Measurements from ENCODE around the gene ARMC9.

ARMC9 gene

DNA sequence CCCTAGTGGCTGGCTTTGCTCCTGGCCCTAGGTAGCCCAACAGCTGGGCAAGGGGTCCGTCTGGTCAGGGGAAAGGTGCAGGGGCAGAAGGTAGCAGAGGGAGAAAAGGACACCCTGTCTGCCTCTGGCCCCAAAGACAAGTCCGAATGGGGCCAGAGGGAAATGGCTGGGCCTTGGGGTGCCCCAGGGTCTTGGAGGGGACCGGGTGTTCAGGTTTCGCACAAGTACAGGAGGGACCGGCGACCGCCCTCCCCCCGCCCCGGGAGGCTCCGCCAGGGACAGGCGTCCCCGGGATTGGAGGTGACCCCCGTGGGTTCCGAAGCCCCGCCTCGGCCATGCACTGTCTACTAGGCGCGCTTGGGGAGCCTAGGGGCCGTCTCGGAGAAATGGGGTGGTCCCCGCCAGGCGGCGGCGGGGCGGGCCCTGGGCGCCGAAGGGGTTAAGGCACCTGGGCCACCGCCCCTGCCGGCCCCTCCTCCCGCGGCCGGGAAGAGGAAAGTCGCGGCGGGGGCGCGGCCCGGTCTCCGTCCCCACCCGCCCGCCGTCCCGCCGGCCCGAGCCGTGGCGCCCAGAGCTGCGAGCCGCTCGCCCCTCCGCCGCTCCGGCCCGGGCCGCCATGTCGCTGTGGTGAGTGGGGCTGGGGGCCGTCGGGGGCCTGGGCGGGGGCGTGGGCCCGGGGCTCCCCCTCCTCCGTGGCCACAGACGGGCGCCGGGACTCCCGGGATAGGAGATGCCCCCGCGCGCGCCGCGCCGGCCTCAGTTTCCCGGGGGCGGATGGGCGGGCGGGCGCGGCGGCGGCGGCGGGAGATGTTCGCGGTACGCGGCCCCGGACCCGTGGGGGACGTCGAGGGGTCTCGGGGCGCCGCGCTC, 197.0 kb downstream of the ARMC9 start, which contains the start of gene B3GNT7:
TSS of gene B3GNT7 (plus strand) at position 523 of the 870 bp plus-strand sequence. CDS start at position 617, 94 bp downstream.
- TF ChIP-seq CTCF (IDR thresholded peaks at IDR 0.05; ENCODE audit: low read length, missing control alignments) = no peak
- H3K4me3 ChIP-seq (replicated peaks; ENCODE audit: low read depth, low read length) = no peak within 1 kb of the TSS
- no peak for DNase-seq (ENCODE audit: low read depth)

GRCh38 chr2:231396058-231396821, 197.8 kb downstream of the ARMC9 start:
- H3K4me3 ChIP-seq (replicated peaks; ENCODE audit: low read depth, low read length) = no peak overlapping the region
- no peak for TF ChIP-seq CTCF (IDR thresholded peaks at IDR 0.05; ENCODE audit: low read length, missing control alignments)
- no peak for DNase-seq (ENCODE audit: low read depth)

- TF ChIP-seq CTCF (IDR thresholded peaks at IDR 0.05; ENCODE audit: low read length, missing control alignments) = no peak
- DNase-seq (ENCODE audit: low read depth) = no peak
- H3K4me3 ChIP-seq (replicated peaks; ENCODE audit: low read depth, low read length) = no peak overlapping the region
Measured at GRCh38 chr2:231397011-231397927, 198.8 kb downstream of the ARMC9 start.

DNA sequence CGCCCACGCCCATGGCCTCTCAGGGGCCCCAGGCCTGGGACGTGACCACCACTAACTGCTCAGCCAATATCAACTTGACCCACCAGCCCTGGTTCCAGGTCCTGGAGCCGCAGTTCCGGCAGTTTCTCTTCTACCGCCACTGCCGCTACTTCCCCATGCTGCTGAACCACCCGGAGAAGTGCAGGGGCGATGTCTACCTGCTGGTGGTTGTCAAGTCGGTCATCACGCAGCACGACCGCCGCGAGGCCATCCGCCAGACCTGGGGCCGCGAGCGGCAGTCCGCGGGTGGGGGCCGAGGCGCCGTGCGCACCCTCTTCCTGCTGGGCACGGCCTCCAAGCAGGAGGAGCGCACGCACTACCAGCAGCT, 199.5 kb downstream of the ARMC9 start:
- no peak for DNase-seq (ENCODE audit: low read depth)
- TF ChIP-seq CTCF (IDR thresholded peaks at IDR 0.05; ENCODE audit: low read length, missing control alignments) = no peak
- H3K4me3 ChIP-seq (replicated peaks; ENCODE audit: low read depth, low read length) = no peak overlapping the region

DNA sequence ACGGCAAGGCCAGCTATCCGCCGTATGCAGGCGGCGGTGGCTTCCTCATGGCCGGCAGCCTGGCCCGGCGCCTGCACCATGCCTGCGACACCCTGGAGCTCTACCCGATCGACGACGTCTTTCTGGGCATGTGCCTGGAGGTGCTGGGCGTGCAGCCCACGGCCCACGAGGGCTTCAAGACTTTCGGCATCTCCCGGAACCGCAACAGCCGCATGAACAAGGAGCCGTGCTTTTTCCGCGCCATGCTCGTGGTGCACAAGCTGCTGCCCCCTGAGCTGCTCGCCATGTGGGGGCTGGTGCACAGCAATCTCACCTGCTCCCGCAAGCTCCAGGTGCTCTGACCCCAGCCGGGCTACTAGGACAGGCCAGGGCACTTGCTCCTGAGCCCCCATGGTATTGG, 200.2 kb downstream of the ARMC9 start:
- TF ChIP-seq CTCF (IDR thresholded peaks at IDR 0.05; ENCODE audit: low read length, missing control alignments) = no peak
- no peak for DNase-seq (ENCODE audit: low read depth)
- H3K4me3 ChIP-seq (replicated peaks; ENCODE audit: low read depth, low read length) = no peak overlapping the region

GRCh38 chr2:231399046-231399852, 200.8 kb downstream of the ARMC9 start:
- TF ChIP-seq CTCF (IDR thresholded peaks at IDR 0.05; ENCODE audit: low read length, missing control alignments) = no peak
- DNase-seq (ENCODE audit: low read depth) = no peak

More at GRCh38 chr2:231399046-231399852, 200.8 kb downstream of the ARMC9 start:
- no peak overlapping the region for H3K4me3 ChIP-seq (replicated peaks; ENCODE audit: low read depth, low read length)

Data from fibroblast of pulmonary artery (primary cell).